Left lung (tissue), 10 donors: Measurements from ENCODE around the gene CACNA1D. TPM values are rescaled to one million over a fixed set of nuclear protein-coding genes. Genes with fewer than 3 reads are reported as not detected.
A peak's percentile ranks its signal among the peaks of the same experiment; 100 is the strongest.

ENCODE experiments used
- ATAC-seq: fragments of 200-7000 bp; cut with Tn5 transposase; one replicate; pipeline ENCODE4 v1.9.1; 2020; ENCODE audit warnings: moderate library complexity
- DNase-seq, 4 donors: peaks; one replicate each; pipeline ENCODE4 v3.0.0-alpha.2; 2013 to 2020
- H3K27ac ChIP-seq, 2 donors: fragments of 200-600 bp; sonication (generic) in 1 of 2; one replicate each; pipeline versions ENCODE4 v1.5.0 to v1.8.0; 2020 to 2021
- H3K27me3 ChIP-seq, 2 donors: fragments of 200-600 bp; sonication (generic) in 1 of 2; one replicate each; pipeline versions ENCODE4 v1.5.0 to v1.8.0; 2020 to 2021
- H3K36me3 ChIP-seq, 2 donors: fragments of 200-600 bp; sonication (generic) in 1 of 2; one replicate each; pipeline versions ENCODE4 v1.5.0 to v1.8.0; 2020 to 2021
- H3K4me1 ChIP-seq, 2 donors: fragments of 200-600 bp; one replicate each; pipeline ENCODE4 v1.8.0; 2021
- H3K4me3 ChIP-seq, 2 donors: fragments of 200-600 bp; sonication (generic) in 1 of 2; one replicate each; pipeline versions ENCODE4 v1.5.0 to v1.8.0; 2020 to 2021; ENCODE audit warnings: mild to moderate bottlenecking in 1 of 2
- H3K9me3 ChIP-seq, 2 donors: fragments of 200-600 bp; sonication (generic) in 1 of 2; one replicate each; pipeline versions ENCODE4 v1.5.0 to v1.8.0; 2020 to 2021
- CTCF ChIP-seq, 2 donors: fragments of 200-600 bp; sonication (generic) in 1 of 2; IDR thresholded peaks; one replicate each; pipeline versions ENCODE4 v1.5.0 to v1.8.0; 2021; ENCODE audit warnings: antibody characterized with exemption in 2 of 2
- intact Hi-C, 2 donors: fragments of 100-400 bp; cut with DNase I; formaldehyde crosslinking; loops; one replicate each; pipeline versions ENCODE4 v1.11.2 to v1.14.2; 2022
- polyA plus RNA-seq, 6 donors: library from polyadenylated mRNA; unstranded; fragments of 120-200 nt; gene quantifications; one replicate each; pipeline ENCODE4 v1.2.1, GENCODE V29; 2013; ENCODE audit not compliant: insufficient read length in 6 of 6
- total RNA-seq, 2 donors: library from RNA; stranded (reverse); fragmentation: NEBNext Ultra II Directional; extraction: Animal tissue kit (Norgen Biotek cat#: 25700); gene quantifications; one replicate each; pipeline ENCODE4 v1.2.1, GENCODE V29; 2021
- donor health status: DM: no; HTN: yes; CAD: no.
- donor health status: DM: no; HTN: no; CAD: no.

CACNA1D gene
- total and polyA plus RNA-seq, 8 donors, result 32.6 to 78.2 (median 56.2) TPM

GRCh38 chr3:53748512-53749271, 254.3 kb downstream of the CACNA1D start:
- intact Hi-C loops, result no loop called here
- Histone ChIP-seq H3K4me3 (no peak overlapping the region), H3K27ac (peak overlapping the region in 1 of 2 donors; percentile 51), H3K4me1 (peaks cover 0 to 21% of the 10 kb centered on the region in 2 donors), H3K36me3 (no peaks in the 10 kb centered on the region), H3K9me3 (no peaks in the 10 kb centered on the region), H3K27me3 (no peaks in the 10 kb centered on the region)
- no peak for TF ChIP-seq CTCF (IDR thresholded peaks at IDR 0.05)
- DNase-seq, result no peak
- ATAC-seq, result peak; percentile 66

GRCh38 chr3:53749448-53749847, 255.0 kb downstream of the CACNA1D start:
- Histone ChIP-seq H3K27me3 (no peaks in the 10 kb centered on the region), H3K4me3 (no peak overlapping the region), H3K27ac (peak overlapping the region in 1 of 2 donors; percentile 51), H3K4me1 (peaks cover 0 to 27% of the 10 kb centered on the region in 2 donors), H3K36me3 (no peaks in the 10 kb centered on the region), H3K9me3 (no peaks in the 10 kb centered on the region)
- DNase-seq (no peak), ATAC-seq (no peak)
- no peak for TF ChIP-seq CTCF (IDR thresholded peaks at IDR 0.05)
- intact Hi-C loops, result no loop called here

- ATAC-seq, result no peak
- peak in 1 of 4 donors; percentile 26 for DNase-seq
- Histone ChIP-seq H3K27me3 (no peaks in the 10 kb centered on the region), H3K9me3 (no peaks in the 10 kb centered on the region), H3K4me3 (no peak overlapping the region), H3K4me1 (peaks cover 0 to 30% of the 10 kb centered on the region in 2 donors), H3K36me3 (no peaks in the 10 kb centered on the region), H3K27ac (no peak overlapping the region)
- no peak for TF ChIP-seq CTCF (IDR thresholded peaks at IDR 0.05)
- intact Hi-C loops, result no loop called here
Measured at GRCh38 chr3:53750253-53751210, 256.1 kb downstream of the CACNA1D start.

- Histone ChIP-seq H3K4me3 (no peak overlapping the region), H3K36me3 (no peaks in the 10 kb centered on the region), H3K27ac (peak overlapping the region in 1 of 2 donors; percentile 50), H3K9me3 (no peaks in the 10 kb centered on the region), H3K27me3 (no peaks in the 10 kb centered on the region), H3K4me1 (peaks cover 0 to 24% of the 10 kb centered on the region in 2 donors)
- intact Hi-C loops, result no loop called here
- peak; percentile 73 for ATAC-seq
- TF ChIP-seq CTCF (IDR thresholded peaks at IDR 0.05), result no peak
- peak in 1 of 4 donors; percentile 32 for DNase-seq
Measured at GRCh38 chr3:53753518-53754183, 259.2 kb downstream of the CACNA1D start.
